HG02943 (cell line): ENCODE data around the gene TMEM132C.

ENCODE experiments used
- ATAC-seq: cut with Tn5 transposase; IDR thresholded peaks from one replicate; pipeline ENCODE4 v1.9.1; 2021; ENCODE audit warnings: mild to moderate bottlenecking, low read depth, moderate library complexity; ENCODE audit not compliant: unreplicated experiment

TMEM132C gene

GRCh38 chr12:128745772-128746689 is 479.1 kb downstream of the TMEM132C start:
- no peak for ATAC-seq

- no peak for ATAC-seq
Measured at GRCh38 chr12:128747441-128747840, 480.5 kb downstream of the TMEM132C start.

- no peak for ATAC-seq
Measured at GRCh38 chr12:128752386-128752785, 485.4 kb downstream of the TMEM132C start.

GRCh38 chr12:128753438-128753837 is 486.5 kb downstream of the TMEM132C start:
- no peak for ATAC-seq

GRCh38 chr12:128754275-128754674 is 487.3 kb downstream of the TMEM132C start:
- no peak for ATAC-seq

GRCh38 chr12:128755566-128755965 is 488.6 kb downstream of the TMEM132C start:
- no peak for ATAC-seq
